Measurements from ENCODE around the gene ABCG1.
"Not testable (repeated sequence)": the region's sequence is repeated elsewhere in the genome, so short reads cannot be mapped to it uniquely, and the experiment has no call there.

Gene ABCG1

GRCh38 chr21:42291751-42292562 is 73.0 kb downstream of the ABCG1 start:
- DNase-seq (ENCODE audit: low read depth): no peak

GRCh38 chr21:42292563-42293142 is 73.7 kb downstream of the ABCG1 start:
- DNase-seq (ENCODE audit: low read depth): not testable (repeated sequence)

- no peak for DNase-seq (ENCODE audit: low read depth)
These were observed 74.8 kb downstream of the ABCG1 start for GRCh38 chr21:42293649-42294272.

- DNase-seq (ENCODE audit: low read depth): no peak
These were observed 75.4 kb downstream of the ABCG1 start for GRCh38 chr21:42294273-42294880.

- DNase-seq (ENCODE audit: low read depth): no peak
These were observed 76.9 kb downstream of the ABCG1 start for GRCh38 chr21:42295845-42296244.

- DNase-seq (ENCODE audit: low read depth): no peak
These were observed 77.6 kb downstream of the ABCG1 start for GRCh38 chr21:42296501-42296900.

GRCh38 chr21:42297377-42297776 is 78.4 kb downstream of the ABCG1 start:
- no peak for DNase-seq (ENCODE audit: low read depth)

GRCh38 chr21:42298237-42298636 is 79.3 kb downstream of the ABCG1 start:
- DNase-seq (ENCODE audit: low read depth): no peak

- DNase-seq (ENCODE audit: low read depth): no peak
These were observed 79.7 kb downstream of the ABCG1 start for GRCh38 chr21:42298657-42299056.

GRCh38 chr21:42299324-42300044 is 80.5 kb downstream of the ABCG1 start:
- no peak for DNase-seq (ENCODE audit: low read depth)

- DNase-seq (ENCODE audit: low read depth): no peak
These were observed 81.2 kb downstream of the ABCG1 start for GRCh38 chr21:42300045-42300583.

GRCh38 chr21:42300956-42301355 is 82.0 kb downstream of the ABCG1 start:
- DNase-seq (ENCODE audit: low read depth): no peak

GRCh38 chr21:42301371-42302075 is 82.6 kb downstream of the ABCG1 start:
- DNase-seq (ENCODE audit: low read depth): no peak

GRCh38 chr21:42302076-42302650 is 83.2 kb downstream of the ABCG1 start:
- DNase-seq (ENCODE audit: low read depth): no peak

GRCh38 chr21:42302794-42303193 is 83.9 kb downstream of the ABCG1 start:
- no peak for DNase-seq (ENCODE audit: low read depth)

GRCh38 chr21:42303443-42303842 is 84.5 kb downstream of the ABCG1 start:
- no peak for DNase-seq (ENCODE audit: low read depth)

GRCh38 chr21:42304556-42305454 is 85.9 kb downstream of the ABCG1 start:
- DNase-seq (ENCODE audit: low read depth): no peak

GRCh38 chr21:42305707-42306147 is 86.8 kb downstream of the ABCG1 start:
- DNase-seq (ENCODE audit: low read depth): no peak

- DNase-seq (ENCODE audit: low read depth): no peak
These were observed 87.6 kb downstream of the ABCG1 start for GRCh38 chr21:42306366-42307035.
